Endothelial cell of umbilical vein (primary cell): ENCODE results near the gene KIRREL1. TPM values are rescaled to one million over a fixed set of nuclear protein-coding genes. Genes with fewer than 3 reads are reported as not detected.

Source experiments
- BruUV-seq: library from RNA; stranded (reverse); fragments of 400-500 nt; replicated peaks from 2 replicates; lab custom pipeline; 2021; lab: Mats Ljungman, UMichigan
- CTCF ChIA-PET: fragments of 300-600, 350-600 bp; sonication (Branson Sonifier 250); formaldehyde crosslinking; loops from one replicate; lab custom pipeline; 2021; ENCODE audit warnings: antibody characterized with exemption, inconsistent platforms; lab: Charles Lee
- POLR2A ChIA-PET: fragments of 300-600, 350-600 bp; sonication (Branson Sonifier 250); formaldehyde crosslinking; loops from one replicate; lab custom pipeline; 2021; ENCODE audit warnings: antibody characterized with exemption, inconsistent platforms; lab: Charles Lee
- DNase-seq: peaks from one replicate; pipeline ENCODE4 v3.0.0-alpha.2; 2011; ENCODE audit warnings: low read depth, low spot score
- FAIRE-seq: peaks from 2 replicates; lab custom pipeline; 2011; peaks lifted over from hg19 to GRCh38; lab: Jason Lieb, UNC
- H2AFZ ChIP-seq: 2 replicates; pipeline ENCODE4 v1.6.0; 2012; ENCODE audit warnings: low read depth, low read length, control low read depth, inconsistent platforms
- H3K27ac ChIP-seq: 2 replicates; pipeline ENCODE4 v1.5.1; 2011; ENCODE audit warnings: low read depth, mild to moderate bottlenecking, control low read depth, low read length, moderate library complexity; ENCODE audit not compliant: insufficient read depth
- H3K27me3 ChIP-seq, 2 experiments: 2 replicates each; pipeline versions ENCODE4 v1.6.0 to v1.6.1; 2011; ENCODE audit warnings: low read length in 2 of 2, mixed read lengths in 1 of 2; ENCODE audit not compliant: control insufficient read depth in 2 of 2, insufficient read depth in 2 of 2
- H3K36me3 ChIP-seq, 2 experiments: 2 replicates in 1 of 2; 3 replicates in 1 of 2; pipeline ENCODE4 v1.5.1; 2011; ENCODE audit warnings: low read length in 2 of 2, mild to moderate bottlenecking in 1 of 2, moderate library complexity in 1 of 2; ENCODE audit not compliant: control insufficient read depth in 2 of 2, insufficient read depth in 2 of 2; ENCODE audit errors: extremely low read depth in 1 of 2
- H3K4me1 ChIP-seq: 3 replicates; pipeline ENCODE4 v1.5.1; 2011; ENCODE audit warnings: mild to moderate bottlenecking, low read length; ENCODE audit not compliant: control insufficient read depth, insufficient read depth; ENCODE audit errors: extremely low read depth
- H3K4me2 ChIP-seq: 2 replicates; pipeline ENCODE4 v1.6.1; 2011; ENCODE audit warnings: low read length, control low read depth, mixed read lengths; ENCODE audit not compliant: insufficient read depth
- H3K4me3 ChIP-seq, 3 experiments: fragments of 200-600 bp in 1 of 3; sonication (generic), shearing (Covaris generic) in 1 of 3; replicated peaks in 1 of 3; 2 replicates each; pipeline ENCODE4 v1.5.1; 2011 to 2016; ENCODE audit warnings: control low read depth in 3 of 3, low read length in 3 of 3, mild to moderate bottlenecking in 2 of 3, inconsistent platforms in 1 of 3, low read depth in 1 of 3, moderate library complexity in 1 of 3; ENCODE audit not compliant: insufficient read depth in 1 of 3
- H3K79me2 ChIP-seq: 2 replicates; pipeline ENCODE4 v1.6.0; 2012; ENCODE audit warnings: low read length, inconsistent platforms; ENCODE audit not compliant: control insufficient read depth, insufficient read depth
- H3K9ac ChIP-seq: replicated peaks from 2 replicates; pipeline ENCODE3; 2011; ENCODE audit warnings: low read length, control low read depth; ENCODE audit not compliant: insufficient read depth; ENCODE audit errors: extremely low read depth
- H3K9me1 ChIP-seq: replicated peaks from 3 replicates; pipeline ENCODE4 v1.6.0; 2011; ENCODE audit warnings: mild to moderate bottlenecking, low read length; ENCODE audit not compliant: control insufficient read depth, insufficient read depth; ENCODE audit errors: extremely low read depth
- H3K9me3 ChIP-seq: replicated peaks from 2 replicates; pipeline ENCODE4 v1.5.1; 2012; ENCODE audit warnings: low read length, inconsistent platforms; ENCODE audit not compliant: control insufficient read depth, insufficient read depth
- H4K20me1 ChIP-seq: replicated peaks from 2 replicates; pipeline ENCODE3; 2011; ENCODE audit warnings: mild to moderate bottlenecking, low read length; ENCODE audit not compliant: control insufficient read depth, insufficient read depth; ENCODE audit errors: extremely low read depth
- EZH2 ChIP-seq: IDR thresholded peaks from 2 replicates; pipeline ENCODE4 v1.6.1; 2012; ENCODE audit warnings: borderline replicate concordance, low read depth, mild to moderate bottlenecking, moderate library complexity, low read length, inconsistent platforms; ENCODE audit not compliant: severe bottlenecking
- FOS ChIP-seq: IDR thresholded peaks from 2 replicates; pipeline ENCODE4 v1.6.1; 2011; ENCODE audit warnings: mild to moderate bottlenecking, low read length, moderate library complexity, borderline replicate concordance; ENCODE audit not compliant: insufficient read depth
- GATA2 ChIP-seq: IDR thresholded peaks from 2 replicates; pipeline ENCODE4 v1.7.0; 2011; ENCODE audit warnings: low read depth, mild to moderate bottlenecking, moderate library complexity, mixed read lengths, low read length; ENCODE audit not compliant: insufficient read length, insufficient read depth
- JUN ChIP-seq: IDR thresholded peaks from 2 replicates; pipeline ENCODE4 v1.6.1; 2011; ENCODE audit warnings: borderline replicate concordance, low read depth; ENCODE audit not compliant: insufficient read length, insufficient read depth
- MYC ChIP-seq: IDR thresholded peaks from one replicate; pipeline ENCODE4 v1.6.1; 2011; ENCODE audit warnings: mild to moderate bottlenecking, low read depth, low read length
- POLR2A ChIP-seq: IDR thresholded peaks from 2 replicates; pipeline ENCODE4 v1.6.1; 2012; ENCODE audit warnings: low read depth, mild to moderate bottlenecking, control low read depth, low read length
- POLR2AphosphoS5 ChIP-seq: IDR thresholded peaks from 2 replicates; pipeline ENCODE4 v1.6.1; 2012; ENCODE audit warnings: low read depth, mild to moderate bottlenecking, control low read depth, low read length, moderate library complexity; ENCODE audit not compliant: insufficient read depth
- dilution Hi-C: fragments of 300-500 bp; cut with MboI; formaldehyde crosslinking; loops from one replicate; pipeline ENCODE4 v1.15.0; 2019; ENCODE audit warnings: low sequenced_read_pairs; ENCODE audit not compliant: extremely low pct_ligation_motif_present
- intact Hi-C: fragments of 100-400 bp; cut with micrococcal nuclease; formaldehyde crosslinking; loops from one replicate; pipeline ENCODE4 v1.10.0; 2022
- polyA plus RNA-seq, 4 experiments: library from polyadenylated mRNA; depleted of rRNA in 3 of 4; stranded (reverse) in 3 of 4; unstranded in 1 of 4; fragments of >200 nt; gene quantifications; 2 replicates each; pipeline versions ENCODE4 v1.2.1 to v1.2.3, GENCODE V29; 2011 to 2012; ENCODE audit warnings: missing spikeins in 1 of 4
- total RNA-seq: library from RNA; stranded (reverse); gene quantifications from 2 replicates; pipeline ENCODE4 v1.2.3, GENCODE V29; 2021
- TF ChIP-seq, protein P1 (sequence below): IDR thresholded peaks from 2 replicates; pipeline ENCODE4 v1.6.1; 2011; ENCODE audit not compliant: insufficient read depth, insufficient read length
- TF ChIP-seq, protein P2 (sequence below), 2 donors: IDR thresholded peaks; 1 replicate in 1 of 2; 2 replicates in 1 of 2; pipeline ENCODE4 v1.5.1; 2011; ENCODE audit warnings: low read length in 2 of 2, mild to moderate bottlenecking in 2 of 2, moderate library complexity in 2 of 2, control low read depth in 1 of 2, inconsistent platforms in 1 of 2, low read depth in 1 of 2; ENCODE audit not compliant: insufficient read depth in 1 of 2; ENCODE audit errors: extremely low read depth in 1 of 2

The KIRREL1 gene
- total and polyA plus RNA-seq, 2 donors (not counting 3 experiments of a cell fraction or from before 2014, with no cell fraction given) = 35.6 to 57.6 TPM

DNA sequence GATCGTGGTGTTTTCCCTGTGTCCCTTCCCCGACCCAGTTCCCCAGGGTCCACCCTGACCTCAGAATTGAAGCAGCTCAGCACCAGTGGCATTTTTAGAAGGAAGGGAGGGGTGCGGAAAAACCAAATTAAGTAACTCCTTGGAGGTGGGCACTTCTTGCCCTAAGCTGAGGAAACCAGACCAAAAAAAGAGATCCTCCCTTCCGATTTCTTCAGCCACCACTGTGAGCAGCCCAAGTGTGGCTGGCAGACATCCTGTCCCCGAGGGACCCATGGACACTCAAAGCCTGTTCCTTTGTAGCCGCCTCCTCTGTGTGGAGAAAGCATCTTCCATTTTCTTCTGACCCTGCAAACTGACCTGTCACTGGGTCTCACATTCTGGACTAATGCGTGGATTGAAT, 31.3 kb downstream of the KIRREL1 start:
- Histone ChIP-seq H3K36me3 (no peaks in the 10 kb centered on the region), H4K20me1 (no peaks in the 10 kb centered on the region), H3K9ac (no peak overlapping the region), H3K27me3 (no peaks in the 10 kb centered on the region), H3K4me3 (no peak overlapping the region), H3K27ac (no peak overlapping the region), H3K4me2 (no peak overlapping the region), H2AFZ (no peak overlapping the region), H3K4me1 (peaks cover 26% of the 10 kb centered on the region), H3K9me1 (no peaks in the 10 kb centered on the region), H3K9me3 (no peaks in the 10 kb centered on the region), H3K79me2 (peaks cover 32% of the 10 kb centered on the region)
- BruUV-seq = no TSS peak
- POLR2A ChIA-PET = no interaction called here
- no peak for DNase-seq
- TF ChIP-seq POLR2A (no peak), MYC (no peak), JUN (no peak), GATA2 (no peak), FOS (no peak), POLR2AphosphoS5 (no peak), EZH2 (no peak)
- TF ChIP-seq, protein P1, sequence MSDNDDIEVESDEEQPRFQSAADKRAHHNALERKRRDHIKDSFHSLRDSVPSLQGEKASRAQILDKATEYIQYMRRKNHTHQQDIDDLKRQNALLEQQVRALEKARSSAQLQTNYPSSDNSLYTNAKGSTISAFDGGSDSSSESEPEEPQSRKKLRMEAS = no peak
- TF ChIP-seq, protein P2, sequence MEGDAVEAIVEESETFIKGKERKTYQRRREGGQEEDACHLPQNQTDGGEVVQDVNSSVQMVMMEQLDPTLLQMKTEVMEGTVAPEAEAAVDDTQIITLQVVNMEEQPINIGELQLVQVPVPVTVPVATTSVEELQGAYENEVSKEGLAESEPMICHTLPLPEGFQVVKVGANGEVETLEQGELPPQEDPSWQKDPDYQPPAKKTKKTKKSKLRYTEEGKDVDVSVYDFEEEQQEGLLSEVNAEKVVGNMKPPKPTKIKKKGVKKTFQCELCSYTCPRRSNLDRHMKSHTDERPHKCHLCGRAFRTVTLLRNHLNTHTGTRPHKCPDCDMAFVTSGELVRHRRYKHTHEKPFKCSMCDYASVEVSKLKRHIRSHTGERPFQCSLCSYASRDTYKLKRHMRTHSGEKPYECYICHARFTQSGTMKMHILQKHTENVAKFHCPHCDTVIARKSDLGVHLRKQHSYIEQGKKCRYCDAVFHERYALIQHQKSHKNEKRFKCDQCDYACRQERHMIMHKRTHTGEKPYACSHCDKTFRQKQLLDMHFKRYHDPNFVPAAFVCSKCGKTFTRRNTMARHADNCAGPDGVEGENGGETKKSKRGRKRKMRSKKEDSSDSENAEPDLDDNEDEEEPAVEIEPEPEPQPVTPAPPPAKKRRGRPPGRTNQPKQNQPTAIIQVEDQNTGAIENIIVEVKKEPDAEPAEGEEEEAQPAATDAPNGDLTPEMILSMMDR (IDR thresholded peaks at IDR 0.05; ENCODE audit: extremely low read depth in 1 of 2, insufficient read depth in 1 of 2, low read depth in 1 of 2, low read length in 2 of 2) = no peak
- CTCF ChIA-PET = interaction anchor here (2.3 kb wide), 1 partner anchor 63 kb away, joined by 5 read pairs; no protein-coding TSS in a partner anchor
- no peak for FAIRE-seq
- intact Hi-C loops = no loop called here
- dilution Hi-C loops = no loop called here
